Measurements from ENCODE around the gene ARL13B. TPM values are rescaled to one million over a fixed set of nuclear protein-coding genes. Genes with fewer than 3 reads are reported as not detected.
"Not testable (repeated sequence)": the region's sequence is repeated elsewhere in the genome, so short reads cannot be mapped to it uniquely, and the experiment has no call there.

Gene ARL13B
- total RNA-seq, 1 donor from 2014 or later = 15.2 TPM

DNA sequence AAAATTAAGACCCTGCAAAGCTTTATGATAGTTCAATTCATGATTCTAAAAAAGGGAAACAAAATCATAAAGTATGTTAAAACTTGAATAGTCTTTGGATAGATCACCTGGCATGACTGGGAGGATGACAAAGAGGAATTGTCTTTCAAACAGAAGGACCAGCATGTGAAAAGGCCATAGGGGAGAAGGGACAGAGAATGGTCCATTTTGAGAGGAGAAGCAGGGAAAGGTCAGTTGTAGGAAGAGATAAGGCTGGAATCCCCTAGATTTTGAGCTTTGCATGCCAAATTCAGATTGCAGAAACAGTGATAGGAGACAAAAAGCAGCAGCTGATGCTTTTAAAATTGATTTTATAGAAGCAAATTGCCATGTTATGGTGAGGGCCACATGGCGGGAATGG, 18.9 kb upstream of the ARL13B start:
- H3K27ac Mint-ChIP-seq = no peak overlapping the region
- no peak for DNase-seq (ENCODE audit: low spot score, unreplicated experiment)
- peaks cover 2% of the 10 kb centered on the region for H3K4me1 Mint-ChIP-seq (ENCODE audit: low read depth)
- H3K4me3 Mint-ChIP-seq (ENCODE audit: low read depth) = no peak overlapping the region
- peaks cover 20% of the 10 kb centered on the region for H3K9me3 Mint-ChIP-seq (ENCODE audit: low read depth)
- H3K27me3 Mint-ChIP-seq = no peaks in the 10 kb centered on the region
- TF ChIP-seq, protein P1, sequence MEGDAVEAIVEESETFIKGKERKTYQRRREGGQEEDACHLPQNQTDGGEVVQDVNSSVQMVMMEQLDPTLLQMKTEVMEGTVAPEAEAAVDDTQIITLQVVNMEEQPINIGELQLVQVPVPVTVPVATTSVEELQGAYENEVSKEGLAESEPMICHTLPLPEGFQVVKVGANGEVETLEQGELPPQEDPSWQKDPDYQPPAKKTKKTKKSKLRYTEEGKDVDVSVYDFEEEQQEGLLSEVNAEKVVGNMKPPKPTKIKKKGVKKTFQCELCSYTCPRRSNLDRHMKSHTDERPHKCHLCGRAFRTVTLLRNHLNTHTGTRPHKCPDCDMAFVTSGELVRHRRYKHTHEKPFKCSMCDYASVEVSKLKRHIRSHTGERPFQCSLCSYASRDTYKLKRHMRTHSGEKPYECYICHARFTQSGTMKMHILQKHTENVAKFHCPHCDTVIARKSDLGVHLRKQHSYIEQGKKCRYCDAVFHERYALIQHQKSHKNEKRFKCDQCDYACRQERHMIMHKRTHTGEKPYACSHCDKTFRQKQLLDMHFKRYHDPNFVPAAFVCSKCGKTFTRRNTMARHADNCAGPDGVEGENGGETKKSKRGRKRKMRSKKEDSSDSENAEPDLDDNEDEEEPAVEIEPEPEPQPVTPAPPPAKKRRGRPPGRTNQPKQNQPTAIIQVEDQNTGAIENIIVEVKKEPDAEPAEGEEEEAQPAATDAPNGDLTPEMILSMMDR (IDR thresholded peaks at IDR 0.05; ENCODE audit: unreplicated experiment) = no peak
- peaks cover 12% of the 10 kb centered on the region for H3K36me3 Mint-ChIP-seq (ENCODE audit: insufficient read depth)

DNA sequence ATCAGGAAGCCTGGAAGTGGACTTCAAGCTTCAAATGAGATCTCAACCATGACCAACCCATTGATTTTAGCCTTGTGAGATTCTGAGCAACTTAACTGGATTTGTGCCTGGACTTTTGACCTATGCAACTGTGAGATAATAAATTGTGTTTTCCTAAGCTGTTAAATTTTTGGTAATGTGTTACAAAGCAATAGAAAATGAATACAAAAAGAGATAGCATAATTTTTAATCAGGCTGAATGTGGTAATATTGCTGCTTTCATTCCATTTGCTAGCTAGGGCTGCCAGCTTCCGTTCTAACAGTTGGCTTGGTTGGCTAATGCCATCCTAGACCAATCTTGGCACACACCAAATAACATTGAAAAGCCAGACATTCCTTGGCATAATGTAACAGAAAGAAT, 18.5 kb upstream of the ARL13B start:
- no peak for DNase-seq (ENCODE audit: low spot score, unreplicated experiment)
- Mint-ChIP-seq H3K9me3 (ENCODE audit: low read depth) (peaks cover 18% of the 10 kb centered on the region), H3K4me3 (ENCODE audit: low read depth) (no peak overlapping the region), H3K36me3 (ENCODE audit: insufficient read depth) (peaks cover 12% of the 10 kb centered on the region), H3K27me3 (no peaks in the 10 kb centered on the region), H3K4me1 (ENCODE audit: low read depth) (peaks cover 2% of the 10 kb centered on the region), H3K27ac (no peak overlapping the region)
- TF ChIP-seq, protein P1 (IDR thresholded peaks at IDR 0.05; ENCODE audit: unreplicated experiment) = no peak

GRCh38 chr3:93962798-93963197, 17.2 kb upstream of the ARL13B start:
- H3K36me3 Mint-ChIP-seq (ENCODE audit: insufficient read depth) = peaks cover 9% of the 10 kb centered on the region
- H3K4me3 Mint-ChIP-seq (ENCODE audit: low read depth) = no peak overlapping the region
- TF ChIP-seq, protein P1 (IDR thresholded peaks at IDR 0.05; ENCODE audit: unreplicated experiment) = no peak
- H3K27me3 Mint-ChIP-seq = no peaks in the 10 kb centered on the region
- H3K9me3 Mint-ChIP-seq (ENCODE audit: low read depth) = peaks cover 15% of the 10 kb centered on the region
- H3K27ac Mint-ChIP-seq = no peak overlapping the region
- no peak for DNase-seq (ENCODE audit: low spot score, unreplicated experiment)
- H3K4me1 Mint-ChIP-seq (ENCODE audit: low read depth) = peaks cover 2% of the 10 kb centered on the region

DNA sequence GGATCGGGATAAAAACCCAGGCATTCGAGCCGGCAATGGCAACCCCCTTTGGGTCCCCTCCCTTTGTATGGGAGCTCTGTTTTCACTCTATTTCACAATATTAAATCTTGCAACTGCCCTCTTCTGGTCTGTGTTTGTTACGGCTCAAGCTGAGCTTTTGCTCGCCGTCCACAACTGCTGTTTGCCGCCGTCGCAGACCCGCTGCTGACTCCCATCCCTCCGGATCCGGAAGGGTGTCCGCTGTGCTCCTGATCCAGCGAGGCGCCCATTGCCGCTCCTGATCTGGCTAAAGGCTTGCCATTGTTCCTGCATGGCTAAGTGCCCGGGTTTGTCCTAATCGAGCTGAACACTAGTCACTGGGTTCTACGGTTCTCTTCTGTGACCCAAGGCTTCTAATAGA, 14.8 kb upstream of the ARL13B start:
- DNase-seq (ENCODE audit: low spot score, unreplicated experiment); H3K4me3 Mint-ChIP-seq (ENCODE audit: low read depth): not testable (repeated sequence)

GRCh38 chr3:93969443-93969842, 10.5 kb upstream of the ARL13B start:
- Mint-ChIP-seq H3K9me3 (ENCODE audit: low read depth) (peaks cover 7% of the 10 kb centered on the region), H3K27ac (no peak overlapping the region), H3K4me1 (ENCODE audit: low read depth) (peaks cover 6% of the 10 kb centered on the region), H3K27me3 (no peaks in the 10 kb centered on the region), H3K36me3 (ENCODE audit: insufficient read depth) (peaks cover 5% of the 10 kb centered on the region), H3K4me3 (ENCODE audit: low read depth) (no peak overlapping the region)
- TF ChIP-seq, protein P1 (IDR thresholded peaks at IDR 0.05; ENCODE audit: unreplicated experiment) = no peak
- no peak for DNase-seq (ENCODE audit: low spot score, unreplicated experiment)

More for the DNA sequence above, 14.8 kb upstream of the ARL13B start:
- peaks cover 15% of the 10 kb centered on the region for H3K9me3 Mint-ChIP-seq (ENCODE audit: low read depth)
- not testable (repeated sequence) for H3K27me3 Mint-ChIP-seq; H3K36me3 Mint-ChIP-seq (ENCODE audit: insufficient read depth); H3K4me1 Mint-ChIP-seq (ENCODE audit: low read depth); H3K27ac Mint-ChIP-seq

GRCh38 chr3:93969997-93970396, 10.0 kb upstream of the ARL13B start:
- H3K9me3 Mint-ChIP-seq (ENCODE audit: low read depth) = peaks cover 3% of the 10 kb centered on the region
- peaks cover 3% of the 10 kb centered on the region for H3K36me3 Mint-ChIP-seq (ENCODE audit: insufficient read depth)
- no peak overlapping the region for H3K4me3 Mint-ChIP-seq (ENCODE audit: low read depth)
- DNase-seq (ENCODE audit: low spot score, unreplicated experiment) = no peak
- H3K27ac Mint-ChIP-seq = no peak overlapping the region
- TF ChIP-seq, protein P1 (IDR thresholded peaks at IDR 0.05; ENCODE audit: unreplicated experiment) = no peak
- peaks cover 6% of the 10 kb centered on the region for H3K4me1 Mint-ChIP-seq (ENCODE audit: low read depth)
- H3K27me3 Mint-ChIP-seq = no peaks in the 10 kb centered on the region
